Activated CD4-positive, alpha-beta T cell treated with anti-CD3 and anti-CD28 coated beads for 36 hours (primary cell): ENCODE measurements around the gene HOMER2. TPM values are rescaled to one million over a fixed set of nuclear protein-coding genes. Genes with fewer than 3 reads are reported as not detected.

Experiments
- ATAC-seq: fragments of 200-7000 bp; cut with Tn5 transposase; one replicate; pipeline ENCODE4 v1.10.0; 2021; ENCODE audit warnings: mild to moderate bottlenecking, moderate library complexity
- CTCF ChIA-PET: fragments of 350-600 bp; sonication (Branson Sonifier 250); formaldehyde crosslinking; loops from one replicate; lab custom pipeline; 2021; ENCODE audit warnings: antibody characterized with exemption; lab: Charles Lee
- POLR2A ChIA-PET: fragments of 350-600 bp; sonication (Branson Sonifier 250); formaldehyde crosslinking; loops from one replicate; lab custom pipeline; 2021; ENCODE audit warnings: antibody characterized with exemption, inconsistent platforms; lab: Charles Lee
- DNase-seq: peaks from one replicate; pipeline ENCODE4 v3.0.0-alpha.2; 2020
- H3K27ac Mint-ChIP-seq: one replicate; pipeline ENCODE4 v1.8.0; 2021; ENCODE audit warnings: mixed read lengths
- H3K27me3 Mint-ChIP-seq: one replicate; pipeline ENCODE4 v1.8.0; 2021; ENCODE audit warnings: mixed read lengths
- H3K36me3 Mint-ChIP-seq: one replicate; pipeline ENCODE4 v1.8.0; 2021; ENCODE audit warnings: low read depth, mixed read lengths
- H3K4me1 Mint-ChIP-seq: one replicate; pipeline ENCODE4 v1.8.0; 2021; ENCODE audit warnings: mixed read lengths
- H3K4me3 Mint-ChIP-seq: one replicate; pipeline ENCODE4 v1.8.0; 2021; ENCODE audit warnings: mild to moderate bottlenecking, moderate library complexity, mixed read lengths
- H3K9me3 Mint-ChIP-seq: one replicate; pipeline ENCODE4 v1.8.0; 2021; ENCODE audit warnings: low read depth, mixed read lengths
- intact Hi-C, 2 experiments: fragments of 100-400 bp; cut with DNase I in 1 of 2; cut with micrococcal nuclease in 1 of 2; formaldehyde crosslinking; loops; one replicate each; pipeline versions ENCODE4 v1.14.2 to v1.15.1; 2022 to 2024; cut with DNase I, micrococcal nuclease
- total RNA-seq, 2 experiments: library from RNA; stranded (reverse); gene quantifications; one replicate each; pipeline ENCODE4 v1.2.3, GENCODE V29; 2021

HOMER2 gene
- total RNA-seq, 2 experiments from 2014 or later, result 3.5 to 4.6 TPM

- no peaks in the 10 kb centered on the region for H3K36me3 Mint-ChIP-seq
- H3K27ac Mint-ChIP-seq, result no peak overlapping the region
- CTCF ChIA-PET, result interaction anchor here (0.6 to 3.2 kb wide), 5 partner anchors 15 to 290 kb away, joined by 3 to 18 read pairs (median 4); partner anchors contain the start of gene RAMAC
- H3K4me1 Mint-ChIP-seq, result peaks cover 18% of the 10 kb centered on the region
- no peak overlapping the region for H3K4me3 Mint-ChIP-seq
- intact Hi-C loops, result no loop called here
- no peaks in the 10 kb centered on the region for H3K9me3 Mint-ChIP-seq
- no peak for DNase-seq
- POLR2A ChIA-PET, result no interaction called here
- no peak for ATAC-seq
- H3K27me3 Mint-ChIP-seq, result no peaks in the 10 kb centered on the region
Measured at GRCh38 chr15:82851981-82852511, 100.5 kb downstream of the HOMER2 start.

GRCh38 chr15:82851306-82851850 is 101.1 kb downstream of the HOMER2 start:
- no peaks in the 10 kb centered on the region for H3K9me3 Mint-ChIP-seq
- ChIA-PET POLR2A (no interaction called here), CTCF (interaction anchor here (0.6 to 3.2 kb wide), 6 partner anchors 16 to 290 kb away, joined by 3 to 18 read pairs (median 4); partner anchors contain the start of gene RAMAC)
- ATAC-seq, result no peak
- no peaks in the 10 kb centered on the region for H3K27me3 Mint-ChIP-seq
- no peak overlapping the region for H3K27ac Mint-ChIP-seq
- H3K36me3 Mint-ChIP-seq, result no peaks in the 10 kb centered on the region
- no peak for DNase-seq
- H3K4me3 Mint-ChIP-seq, result no peak overlapping the region
- intact Hi-C loops, result no loop called here
- H3K4me1 Mint-ChIP-seq, result peaks cover 18% of the 10 kb centered on the region

GRCh38 chr15:82850731-82851130 is 101.8 kb downstream of the HOMER2 start:
- H3K27me3 Mint-ChIP-seq, result no peaks in the 10 kb centered on the region
- no peak for DNase-seq
- H3K4me3 Mint-ChIP-seq, result no peak overlapping the region
- no peak overlapping the region for H3K27ac Mint-ChIP-seq
- ChIA-PET POLR2A (no interaction called here), CTCF (interaction anchor here (1.3 to 3.2 kb wide), 5 partner anchors 10 to 153 kb away, joined by 3 to 18 read pairs (median 9); partner anchors contain the start of gene RAMAC)
- no peaks in the 10 kb centered on the region for H3K9me3 Mint-ChIP-seq
- H3K36me3 Mint-ChIP-seq, result no peaks in the 10 kb centered on the region
- no peak for ATAC-seq
- peaks cover 15% of the 10 kb centered on the region for H3K4me1 Mint-ChIP-seq
- intact Hi-C loops, result no loop called here

- no peak overlapping the region for H3K4me3 Mint-ChIP-seq
- no peaks in the 10 kb centered on the region for H3K9me3 Mint-ChIP-seq
- no peaks in the 10 kb centered on the region for H3K36me3 Mint-ChIP-seq
- H3K27me3 Mint-ChIP-seq, result peaks cover 2% of the 10 kb centered on the region
- no peak overlapping the region for H3K27ac Mint-ChIP-seq
- peak; percentile 75 for ATAC-seq
- intact Hi-C loops, result loop anchor here (1.0 to 5.0 kb wide), 4 partner anchors 102 to 312 kb away; partner anchors contain the start of genes RAMAC (in 2 of the 2) and HOMER2 (in 1 of the 2)
- peaks cover 18% of the 10 kb centered on the region for H3K4me1 Mint-ChIP-seq
- POLR2A ChIA-PET, result no interaction called here
- DNase-seq, result peak; percentile 80
- CTCF ChIA-PET, result interaction anchor here (0.7 to 3.2 kb wide), 17 partner anchors 11 to 163 kb away, joined by 3 to 18 read pairs (median 4); partner anchors contain the start of genes C15orf40 and RAMAC
Measured at GRCh38 chr15:82849556-82850512, 102.7 kb downstream of the HOMER2 start.

GRCh38 chr15:82848241-82848993 is 104.1 kb downstream of the HOMER2 start:
- Mint-ChIP-seq H3K4me3 (no peak overlapping the region), H3K27ac (no peak overlapping the region), H3K27me3 (peaks cover 7% of the 10 kb centered on the region), H3K4me1 (peaks cover 21% of the 10 kb centered on the region), H3K36me3 (no peaks in the 10 kb centered on the region), H3K9me3 (no peaks in the 10 kb centered on the region)
- ChIA-PET POLR2A (interaction anchor here (0.9 kb wide), 1 partner anchor 169 kb away, joined by 3 read pairs; no protein-coding TSS in a partner anchor), CTCF (interaction anchor here (0.6 to 2.2 kb wide), 11 partner anchors 10 to 179 kb away, joined by 3 to 6 read pairs (median 4); partner anchors contain the start of genes C15orf40 and RAMAC)
- no peak for ATAC-seq
- no peak for DNase-seq
- intact Hi-C loops, result loop anchor here (5.0 kb wide), 3 partner anchors 104 to 314 kb away; partner anchors contain the start of genes RAMAC (in 2 of the 2) and HOMER2 (in 1 of the 2)

GRCh38 chr15:82847703-82848102 is 104.8 kb downstream of the HOMER2 start:
- peaks cover 17% of the 10 kb centered on the region for H3K4me1 Mint-ChIP-seq
- ChIA-PET CTCF (interaction anchor here (1.2 to 2.1 kb wide), 2 partner anchors 37 to 163 kb away, joined by 3 to 5 read pairs; partner anchors contain the start of gene C15orf40), POLR2A (no interaction called here)
- H3K4me3 Mint-ChIP-seq, result no peak overlapping the region
- DNase-seq (no peak), ATAC-seq (no peak)
- H3K9me3 Mint-ChIP-seq, result no peaks in the 10 kb centered on the region
- H3K27ac Mint-ChIP-seq, result no peak overlapping the region
- peaks cover 1% of the 10 kb centered on the region for H3K36me3 Mint-ChIP-seq
- intact Hi-C loops, result loop anchor here (5.0 kb wide), 3 partner anchors 105 to 315 kb away; partner anchors contain the start of genes RAMAC (in 2 of the 2) and HOMER2 (in 1 of the 2)
- H3K27me3 Mint-ChIP-seq, result peaks cover 7% of the 10 kb centered on the region

GRCh38 chr15:82846621-82847020 is 105.9 kb downstream of the HOMER2 start:
- CTCF ChIA-PET, result interaction anchor here (1.2 kb wide), 1 partner anchor 36 kb away, joined by 3 read pairs; no protein-coding TSS in a partner anchor
- H3K27me3 Mint-ChIP-seq, result peaks cover 7% of the 10 kb centered on the region
- peaks cover 17% of the 10 kb centered on the region for H3K4me1 Mint-ChIP-seq
- H3K4me3 Mint-ChIP-seq, result no peak overlapping the region
- DNase-seq (no peak), ATAC-seq (no peak)
- no peaks in the 10 kb centered on the region for H3K9me3 Mint-ChIP-seq
- no peak overlapping the region for H3K27ac Mint-ChIP-seq
- peaks cover 1% of the 10 kb centered on the region for H3K36me3 Mint-ChIP-seq
- intact Hi-C loops, result loop anchor here (5.0 kb wide), 3 partner anchors 106 to 316 kb away; partner anchors contain the start of genes RAMAC (in 2 of the 2) and HOMER2 (in 1 of the 2)
- POLR2A ChIA-PET, result interaction anchor here (0.6 kb wide), 1 partner anchor 360 kb away, joined by 3 read pairs; no protein-coding TSS in a partner anchor

GRCh38 chr15:82845686-82846085 is 106.8 kb downstream of the HOMER2 start:
- H3K4me1 Mint-ChIP-seq, result peaks cover 17% of the 10 kb centered on the region
- no peaks in the 10 kb centered on the region for H3K9me3 Mint-ChIP-seq
- intact Hi-C loops, result loop anchor here (5.0 kb wide), 3 partner anchors 107 to 317 kb away; partner anchors contain the start of genes RAMAC (in 2 of the 2) and HOMER2 (in 1 of the 2)
- no peak overlapping the region for H3K27ac Mint-ChIP-seq
- DNase-seq (no peak), ATAC-seq (no peak)
- peaks cover 1% of the 10 kb centered on the region for H3K36me3 Mint-ChIP-seq
- H3K4me3 Mint-ChIP-seq, result no peak overlapping the region
- peaks cover 7% of the 10 kb centered on the region for H3K27me3 Mint-ChIP-seq
- CTCF ChIA-PET, result interaction anchor here (0.8 kb wide), 1 partner anchor 37 kb away, joined by 3 read pairs; no protein-coding TSS in a partner anchor
- POLR2A ChIA-PET, result no interaction called here

GRCh38 chr15:82843566-82843965 is 109.0 kb downstream of the HOMER2 start:
- Mint-ChIP-seq H3K4me1 (peaks cover 9% of the 10 kb centered on the region), H3K27ac (no peak overlapping the region), H3K4me3 (no peak overlapping the region), H3K9me3 (no peaks in the 10 kb centered on the region), H3K36me3 (peaks cover 1% of the 10 kb centered on the region), H3K27me3 (peaks cover 7% of the 10 kb centered on the region)
- CTCF ChIA-PET, result no interaction called here
- intact Hi-C loops, result no loop called here
- ATAC-seq (no peak), DNase-seq (no peak)
- POLR2A ChIA-PET, result no interaction called here

GRCh38 chr15:82840166-82840565 is 112.4 kb downstream of the HOMER2 start:
- CTCF ChIA-PET, result no interaction called here

More at GRCh38 chr15:82840166-82840565, 112.4 kb downstream of the HOMER2 start:
- ATAC-seq, result no peak
- Mint-ChIP-seq H3K27me3 (peaks cover 6% of the 10 kb centered on the region), H3K4me1 (peaks cover 9% of the 10 kb centered on the region), H3K36me3 (peaks cover 32% of the 10 kb centered on the region), H3K4me3 (no peak overlapping the region), H3K9me3 (no peaks in the 10 kb centered on the region), H3K27ac (no peak overlapping the region)
- POLR2A ChIA-PET, result no interaction called here
- DNase-seq, result no peak
- intact Hi-C loops, result no loop called here
